ENCODE measurements around the gene CASP8.

Gene CASP8

GRCh38 chr2:201242571-201243277, 17.6 kb upstream of the CASP8 start:
- in situ Hi-C loops (cut with HindIII; ENCODE audit: low sequenced_read_pairs): no loop called here

GRCh38 chr2:201244829-201245228, 15.5 kb upstream of the CASP8 start:
- in situ Hi-C loops (cut with HindIII; ENCODE audit: low sequenced_read_pairs): no loop called here

DNA sequence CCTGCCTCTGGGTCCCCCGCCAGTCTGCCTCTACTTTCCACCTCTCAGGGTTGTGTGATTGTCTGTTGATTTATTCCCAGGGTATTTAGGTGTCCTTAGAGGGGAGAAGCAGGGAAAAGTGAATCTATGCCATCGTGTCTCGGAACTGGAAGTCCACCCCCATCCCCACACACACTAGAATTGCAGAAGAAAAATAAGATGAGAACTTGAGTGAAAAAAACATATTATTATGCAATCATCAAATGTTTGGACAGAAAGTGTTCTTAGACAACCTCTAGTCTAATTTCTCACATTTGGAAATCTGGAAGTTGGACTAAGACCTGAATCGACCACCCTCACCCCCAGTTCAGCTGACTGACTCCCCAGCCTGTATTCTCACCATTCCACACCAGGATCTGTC, 14.1 kb upstream of the CASP8 start:
- in situ Hi-C loops (cut with HindIII; ENCODE audit: low sequenced_read_pairs): no loop called here

DNA sequence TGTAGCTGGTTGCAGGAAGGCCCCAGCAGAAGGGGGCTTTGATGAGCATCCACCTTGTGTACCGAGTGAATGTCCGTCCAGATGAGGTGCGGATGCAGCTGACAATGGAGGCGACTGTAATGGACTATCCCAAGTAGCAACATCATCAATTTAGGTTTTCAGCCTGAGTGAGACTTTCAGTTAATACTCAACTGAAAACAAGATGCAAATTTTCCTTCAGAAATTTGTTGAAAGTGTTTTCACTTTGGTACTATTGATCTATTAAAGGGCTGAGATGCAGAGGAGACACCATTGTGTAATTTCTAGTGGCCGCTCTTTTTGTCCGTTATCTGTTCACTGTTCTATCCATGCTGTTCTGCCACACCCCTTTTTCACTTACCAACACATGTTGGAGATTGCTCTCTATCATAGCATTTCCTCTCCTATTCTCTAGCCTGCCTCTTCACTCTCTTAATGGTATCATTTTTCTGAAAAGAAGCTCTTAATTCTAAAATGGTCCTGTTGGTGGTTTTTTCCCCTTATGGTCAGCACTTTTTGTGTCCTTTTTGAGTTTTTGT, 12.0 kb upstream of the CASP8 start:
- in situ Hi-C loops (cut with HindIII; ENCODE audit: low sequenced_read_pairs): no loop called here

GRCh38 chr2:201249889-201250288, 10.4 kb upstream of the CASP8 start:
- in situ Hi-C loops (cut with HindIII; ENCODE audit: low sequenced_read_pairs): loop anchor here (25.0 kb wide), 1 partner anchor 137 kb away; no protein-coding TSS in a partner anchor

DNA sequence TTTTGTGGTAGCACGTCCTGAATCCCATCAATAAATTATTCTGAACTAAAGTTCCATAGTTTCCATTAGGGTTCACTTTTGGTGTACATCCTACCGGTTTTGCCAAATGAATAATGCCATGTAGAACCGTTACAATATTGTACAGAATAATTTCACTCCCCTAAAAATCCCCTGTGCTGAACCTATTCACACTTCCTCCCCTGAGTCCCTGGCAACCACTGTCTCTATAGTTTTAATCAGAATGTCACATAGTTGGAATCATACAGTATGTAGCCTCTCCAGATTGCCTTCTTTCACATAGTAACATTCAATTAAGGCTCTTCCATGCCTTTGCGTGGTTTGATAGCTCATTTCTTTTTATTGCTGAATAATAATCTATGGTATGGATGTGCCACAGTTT, 9.6 kb upstream of the CASP8 start:
- in situ Hi-C loops (cut with HindIII; ENCODE audit: low sequenced_read_pairs): loop anchor here (25.0 kb wide), 1 partner anchor 137 kb away; no protein-coding TSS in a partner anchor

GRCh38 chr2:201254081-201254730, 6.1 kb upstream of the CASP8 start:
- in situ Hi-C loops (cut with HindIII; ENCODE audit: low sequenced_read_pairs): loop anchor here (25.0 kb wide), 1 partner anchor 133 kb away; no protein-coding TSS in a partner anchor

DNA sequence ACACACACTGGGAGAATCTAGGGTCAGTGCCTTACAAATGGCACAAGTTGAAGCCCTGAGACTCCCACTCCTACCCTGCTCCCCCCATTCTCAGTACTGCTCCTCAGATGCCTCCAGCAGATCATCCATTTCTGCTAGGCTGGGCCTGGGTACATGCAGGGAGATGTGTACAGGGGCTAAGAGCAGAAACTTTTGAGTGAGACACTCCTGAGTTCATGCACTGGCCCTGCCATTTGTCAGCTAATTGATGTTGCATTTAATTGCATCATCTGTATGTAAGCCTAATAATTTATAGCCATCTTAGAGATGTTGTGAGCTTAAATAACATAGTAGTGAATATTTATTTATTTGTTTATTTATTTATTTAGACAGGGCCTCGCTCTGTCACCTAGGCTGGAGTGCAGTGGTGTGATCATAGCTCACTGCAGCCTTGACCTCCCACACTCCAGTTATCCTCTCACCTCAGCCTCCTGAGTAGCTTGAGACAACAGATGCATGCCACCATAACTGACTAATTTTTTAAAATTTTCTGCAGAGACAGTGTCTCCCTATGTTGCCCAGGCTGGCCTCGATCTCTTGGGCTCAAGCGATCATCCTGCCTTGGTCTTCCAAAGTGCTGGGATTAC, 4.8 kb upstream of the CASP8 start:
- in situ Hi-C loops (cut with HindIII; ENCODE audit: low sequenced_read_pairs): loop anchor here (25.0 kb wide), 1 partner anchor 132 kb away; no protein-coding TSS in a partner anchor

DNA sequence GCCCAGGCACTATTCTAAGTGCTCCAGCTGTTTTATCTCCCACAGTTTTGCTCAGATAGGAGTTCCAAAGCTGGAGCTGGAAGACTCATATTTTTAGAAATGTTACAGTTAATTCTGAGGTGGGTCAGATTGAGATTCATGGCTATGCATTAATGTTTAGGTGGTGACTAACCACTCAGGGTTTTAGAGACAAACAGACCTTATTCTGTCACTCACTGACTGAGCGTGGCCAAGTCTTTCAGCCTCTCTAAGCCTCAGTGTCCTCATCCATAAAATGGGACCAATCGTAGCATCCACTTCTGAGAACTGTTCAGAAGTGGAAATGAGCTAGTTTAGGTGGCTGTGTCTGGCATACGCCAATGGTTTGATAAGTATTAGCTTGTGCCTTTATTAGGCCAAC, 4.3 kb upstream of the CASP8 start:
- in situ Hi-C loops (cut with HindIII; ENCODE audit: low sequenced_read_pairs): loop anchor here (25.0 kb wide), 1 partner anchor 131 kb away; no protein-coding TSS in a partner anchor

DNA sequence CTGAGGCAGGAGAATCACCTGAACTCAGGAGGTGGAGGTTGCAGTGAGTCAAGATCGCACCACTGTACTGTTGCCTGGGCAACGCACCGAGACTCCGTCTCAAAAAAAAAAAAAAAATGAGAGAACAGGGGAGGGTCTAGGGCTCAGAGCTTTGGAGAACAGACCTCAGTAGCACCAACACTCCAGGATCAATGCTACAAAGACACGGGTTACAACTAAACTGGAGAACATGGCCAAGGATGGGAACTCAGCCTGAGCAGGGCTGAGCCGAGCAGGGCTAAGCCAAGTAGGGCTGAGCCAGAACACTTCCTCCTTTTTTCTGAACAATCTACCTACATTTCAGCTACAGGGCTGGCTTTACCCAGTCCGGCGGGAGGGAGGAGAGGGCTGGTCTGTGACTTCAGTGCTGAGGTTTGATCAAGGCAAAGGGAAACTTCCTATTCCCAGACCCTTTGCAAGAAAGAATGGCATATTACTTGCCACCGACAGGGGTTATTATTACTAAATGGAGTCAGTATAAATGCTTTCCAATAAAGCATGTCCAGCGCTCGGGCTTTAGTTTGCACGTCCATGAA, 2.9 kb upstream of the CASP8 start:
- in situ Hi-C loops (cut with HindIII; ENCODE audit: low sequenced_read_pairs): loop anchor here (25.0 kb wide), 1 partner anchor 130 kb away; no protein-coding TSS in a partner anchor

- in situ Hi-C loops (cut with HindIII; ENCODE audit: low sequenced_read_pairs): loop anchor here (25.0 kb wide), 1 partner anchor 129 kb away; no protein-coding TSS in a partner anchor
Measured at GRCh38 chr2:201257956-201258665, 2.2 kb upstream of the CASP8 start.

GRCh38 chr2:201258666-201259615, 1.4 kb upstream of the CASP8 start:
- in situ Hi-C loops (cut with HindIII; ENCODE audit: low sequenced_read_pairs): loop anchor here (25.0 kb wide), 1 partner anchor 128 kb away; no protein-coding TSS in a partner anchor

- in situ Hi-C loops (cut with HindIII; ENCODE audit: low sequenced_read_pairs): loop anchor here (25.0 kb wide), 1 partner anchor 126 kb away; no protein-coding TSS in a partner anchor
Measured at GRCh38 chr2:201261471-201261870, 1.1 kb downstream of the CASP8 start.

DNA sequence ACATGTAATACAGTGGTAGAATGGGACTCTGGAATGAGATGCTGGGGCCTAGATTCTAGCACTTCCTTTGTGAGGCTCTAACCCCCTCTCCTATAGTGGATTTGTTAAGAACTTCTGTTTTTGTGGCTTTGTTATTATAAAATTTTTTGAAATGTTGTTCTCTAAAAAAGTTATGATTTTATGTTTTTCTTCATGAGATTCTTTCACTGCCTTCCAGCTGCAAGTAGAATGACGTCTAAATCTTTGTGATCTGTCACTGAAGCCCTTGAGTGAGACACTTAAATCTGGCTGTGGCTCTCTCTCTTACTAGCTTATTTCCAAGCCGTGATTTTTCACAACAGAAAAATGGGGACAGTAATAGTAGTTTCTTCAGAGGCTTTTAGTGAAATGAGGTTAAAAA, 1.6 kb downstream of the CASP8 start:
- in situ Hi-C loops (cut with HindIII; ENCODE audit: low sequenced_read_pairs): loop anchor here (25.0 kb wide), 1 partner anchor 125 kb away; no protein-coding TSS in a partner anchor

DNA sequence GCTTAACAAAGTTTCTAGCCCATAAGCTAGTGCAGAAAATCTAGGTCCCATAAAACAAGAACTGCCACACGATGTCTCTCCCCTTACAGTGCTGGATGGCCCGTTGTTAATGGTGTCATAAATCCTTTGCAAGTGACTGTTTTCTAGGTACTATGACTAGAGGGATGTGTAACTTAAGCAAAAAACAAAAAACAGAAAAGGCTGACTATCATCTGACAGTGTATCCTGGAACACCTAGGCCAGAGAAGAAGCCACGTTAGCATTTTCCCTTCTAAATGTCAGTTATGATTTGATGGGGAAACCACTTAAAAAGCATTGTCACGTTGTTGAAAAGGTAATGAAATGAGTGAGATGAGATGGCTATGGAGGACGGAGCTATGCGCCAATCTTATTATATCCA, 2.4 kb downstream of the CASP8 start:
- in situ Hi-C loops (cut with HindIII; ENCODE audit: low sequenced_read_pairs): loop anchor here (25.0 kb wide), 1 partner anchor 125 kb away; no protein-coding TSS in a partner anchor

DNA sequence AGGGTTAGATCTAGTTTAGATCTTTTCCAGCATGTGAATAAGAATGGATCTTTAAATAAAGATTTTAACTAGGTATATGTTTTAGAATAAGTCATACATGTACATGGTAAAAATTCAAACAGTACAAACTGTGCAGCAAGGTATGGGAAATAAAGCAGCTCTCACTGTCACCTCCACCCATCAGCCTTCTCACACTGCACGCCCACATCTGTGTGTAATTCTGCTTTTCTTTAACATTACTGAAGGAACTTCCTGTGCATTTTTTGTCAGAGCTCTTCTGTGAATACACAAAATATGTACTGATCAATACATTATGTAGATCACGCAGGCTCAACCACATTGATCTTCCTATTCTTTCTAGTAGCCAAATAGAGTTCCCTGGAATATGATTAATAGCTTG, 3.4 kb downstream of the CASP8 start:
- in situ Hi-C loops (cut with HindIII; ENCODE audit: low sequenced_read_pairs): loop anchor here (25.0 kb wide), 1 partner anchor 124 kb away; no protein-coding TSS in a partner anchor

GRCh38 chr2:201264472-201265173, 4.3 kb downstream of the CASP8 start:
- in situ Hi-C loops (cut with HindIII; ENCODE audit: low sequenced_read_pairs): loop anchor here (25.0 kb wide), 1 partner anchor 123 kb away; no protein-coding TSS in a partner anchor

- in situ Hi-C loops (cut with HindIII; ENCODE audit: low sequenced_read_pairs): loop anchor here (25.0 kb wide), 1 partner anchor 121 kb away; no protein-coding TSS in a partner anchor
Measured at GRCh38 chr2:201266629-201267028, 6.3 kb downstream of the CASP8 start.

Measured in DLD1 (cell line).